ENCODE data around the gene POLRMT.

The POLRMT gene

DNA sequence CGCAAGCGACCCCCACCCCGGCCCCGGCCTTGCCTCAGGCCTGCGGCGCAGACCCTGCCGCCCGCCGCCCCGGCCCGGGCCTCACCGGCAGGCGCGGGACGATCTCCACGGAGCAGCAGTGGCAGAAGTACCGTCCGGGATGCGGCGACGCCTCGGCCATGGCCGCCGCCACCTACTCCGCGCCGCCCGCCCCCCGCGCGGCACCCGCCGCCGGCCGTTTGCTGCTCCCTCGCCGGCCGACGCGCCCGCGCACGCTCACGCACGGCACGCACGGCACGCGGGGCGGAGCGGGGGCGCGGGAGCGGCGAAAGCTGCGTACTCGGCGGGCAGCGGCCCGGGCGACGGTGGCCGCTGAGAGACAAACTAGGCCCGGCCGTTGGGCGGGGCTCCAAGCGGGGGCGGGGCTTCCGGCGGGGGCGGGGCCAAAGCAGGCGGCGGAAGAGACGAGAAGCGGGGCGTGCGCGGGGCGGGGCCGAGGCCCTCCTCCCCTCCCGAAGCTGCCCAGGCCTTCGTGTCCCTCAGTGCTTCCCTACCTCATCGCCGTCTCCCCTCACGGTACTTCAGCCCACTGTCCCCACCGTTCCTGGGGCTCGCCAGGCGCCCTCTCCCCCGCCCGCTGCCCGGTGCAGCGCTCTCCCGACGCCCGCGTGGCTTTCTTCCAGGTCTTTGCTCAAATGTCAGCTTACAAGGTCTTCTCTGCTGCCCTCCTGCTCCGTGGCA is 29.8 kb upstream of the POLRMT start, which contains the start of gene RNF126:
Gene RNF126, minus strand, starts transcription at position 253 of the 720 bp plus-strand sequence. Its CDS starts 93 bp downstream, at position 160.
- DNase-seq (ENCODE audit: low read depth in 3 of 3) = peak; percentile 94 to 96 (median 95)

DNA sequence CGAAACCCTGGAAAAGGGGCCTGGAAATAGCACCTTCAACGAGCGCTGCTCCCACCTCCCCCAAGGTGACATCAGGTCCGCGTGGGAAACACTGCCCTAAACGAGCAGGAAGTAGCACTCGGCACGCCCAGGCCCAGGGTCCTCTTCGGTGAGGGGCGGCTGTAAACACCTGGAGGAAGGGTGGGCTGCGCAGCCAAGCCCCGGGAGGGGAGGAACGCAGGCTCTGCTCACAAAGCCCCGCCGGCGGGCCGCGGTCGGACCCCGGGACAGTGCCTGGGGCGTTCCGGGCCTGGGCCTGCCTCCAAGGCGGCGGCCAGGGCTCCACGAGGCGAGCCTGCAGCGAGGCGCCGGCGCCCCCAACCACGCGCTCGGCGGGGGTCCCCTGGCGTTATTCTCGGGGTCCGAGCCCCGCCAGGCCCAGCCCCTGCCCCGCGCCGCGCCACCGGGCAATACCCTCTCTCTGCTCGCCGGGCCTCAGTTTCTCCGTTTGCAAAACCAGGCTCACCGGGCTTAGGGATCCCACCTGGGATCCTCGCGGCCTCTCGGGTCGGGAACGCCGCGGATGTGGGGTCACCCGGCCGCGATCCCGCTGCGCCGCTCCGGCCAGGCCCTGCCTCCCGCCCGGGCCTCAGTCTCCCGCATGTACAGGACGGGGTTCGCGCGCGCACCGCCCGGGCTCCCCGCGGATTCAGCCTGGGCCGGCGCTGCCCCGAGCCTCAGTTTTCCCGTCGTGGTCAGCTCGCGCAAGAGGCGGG is 29.0 kb upstream of the POLRMT start:
- DNase-seq (ENCODE audit: low read depth in 3 of 3) = peak; percentile 49 to 60 (median 56)

DNA sequence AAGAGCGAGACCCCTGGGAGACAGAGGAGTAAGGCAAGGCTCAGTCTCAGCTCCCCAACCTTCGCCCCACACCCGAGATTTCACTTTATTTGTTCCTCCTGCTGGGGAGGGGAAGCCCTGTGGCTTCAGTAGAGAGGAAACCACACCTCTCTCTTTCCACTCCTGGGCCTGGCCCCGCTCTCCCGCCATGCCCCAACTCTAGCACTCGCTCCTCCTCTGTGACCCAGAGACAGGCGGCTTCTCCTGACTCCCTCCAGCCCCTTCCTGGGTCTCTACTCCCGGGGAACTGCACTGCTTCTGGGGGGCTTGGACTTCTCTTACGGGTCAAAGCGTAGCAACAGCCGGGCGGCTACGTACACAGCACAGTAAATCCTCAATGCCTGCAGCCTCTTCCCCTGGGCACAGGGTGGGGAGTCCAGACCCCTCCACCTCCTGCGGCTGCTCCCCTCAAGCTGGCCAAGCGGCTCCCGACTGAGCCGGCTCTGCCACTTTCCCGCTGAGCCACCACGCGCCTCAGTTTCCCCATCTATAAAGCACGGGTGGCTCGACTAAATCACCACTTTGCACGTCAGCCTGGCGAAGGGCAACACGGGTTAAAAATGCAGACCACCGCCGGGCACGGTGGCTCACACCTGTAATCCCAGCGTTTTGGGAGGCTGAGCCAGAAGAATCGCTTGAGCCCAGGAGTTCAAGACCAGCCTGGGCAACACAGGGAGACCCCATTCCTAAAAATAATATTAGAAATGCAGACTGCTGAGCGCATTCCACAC is 28.3 kb upstream of the POLRMT start:
- DNase-seq (ENCODE audit: low read depth in 3 of 3) = peak in 2 of 3 experiments; percentile 44 to 47

DNA sequence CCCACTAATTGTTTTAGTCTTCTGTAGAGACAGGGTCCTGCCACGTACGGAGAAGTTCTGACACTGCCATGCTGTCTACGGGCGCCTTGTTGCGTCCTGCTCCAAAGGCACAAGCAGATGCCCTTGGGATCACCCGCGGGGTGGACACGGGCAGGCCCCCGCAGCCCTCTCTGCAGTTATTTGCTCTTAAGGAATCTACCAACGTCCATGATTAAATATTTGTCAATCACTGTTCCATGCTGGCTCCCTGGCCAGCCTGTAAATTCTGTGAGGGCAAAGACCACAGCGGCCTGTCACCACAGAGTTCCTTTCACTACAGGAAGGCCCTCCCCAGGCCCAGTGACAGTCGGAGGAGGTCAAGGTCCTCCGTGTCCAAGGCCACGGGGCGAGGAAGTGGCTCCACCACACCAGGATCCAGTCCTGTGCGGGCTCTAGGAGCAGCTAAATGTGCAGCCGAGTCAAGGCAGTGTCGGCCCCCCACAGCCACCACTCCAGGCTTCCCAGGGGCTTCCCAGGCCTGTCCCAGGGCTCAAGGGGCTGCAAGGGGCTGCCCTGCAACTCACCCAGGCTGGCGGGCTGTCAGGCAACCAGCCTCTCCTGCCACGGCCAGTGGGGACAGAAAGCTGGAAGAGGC is 27.6 kb upstream of the POLRMT start:
- DNase-seq (ENCODE audit: low read depth in 3 of 3) = no peak

DNA sequence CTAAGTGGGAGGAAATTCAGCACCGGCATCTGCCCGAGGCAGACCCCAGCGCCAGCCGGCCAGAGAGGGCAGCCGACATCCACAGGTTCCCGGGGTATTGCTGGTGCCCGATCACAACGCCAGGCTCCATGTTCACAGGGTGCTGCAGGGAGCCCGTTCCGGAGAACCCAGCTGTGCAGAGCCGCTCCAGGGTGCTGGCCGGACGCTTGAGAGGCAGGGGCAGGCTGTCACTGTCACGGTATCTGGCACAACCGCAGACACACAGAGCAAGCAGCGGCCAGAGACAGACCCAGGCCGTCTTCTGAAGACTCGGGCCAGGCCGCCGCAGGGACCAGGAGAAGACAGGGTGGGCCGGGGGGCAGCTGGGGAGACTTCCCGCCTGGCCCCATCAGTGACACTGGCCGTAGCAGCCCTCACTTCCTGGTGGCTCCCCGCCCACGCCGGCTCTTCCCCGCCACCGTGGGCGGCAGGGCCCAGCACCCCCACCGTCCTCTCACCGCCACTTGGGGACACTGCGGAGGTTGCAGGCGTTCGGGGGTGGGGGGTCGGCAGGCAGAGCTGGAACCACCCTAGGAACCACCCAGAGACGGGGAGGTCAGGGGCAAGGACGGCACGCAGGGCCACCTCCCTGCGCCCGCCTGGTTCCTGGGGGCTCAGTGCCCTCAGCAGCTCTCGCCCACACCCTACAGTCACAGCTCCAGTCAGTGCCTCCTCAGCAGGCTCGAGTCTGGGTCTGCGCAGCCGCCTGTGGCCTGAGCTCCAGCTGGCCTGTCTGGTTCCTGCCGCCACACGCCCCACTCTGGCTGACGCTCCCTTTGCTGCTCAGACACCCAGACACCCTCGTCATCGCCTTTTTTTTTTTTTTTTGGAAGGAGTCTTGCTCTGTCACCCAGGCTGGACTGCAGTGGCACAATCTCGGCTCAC is 25.8 kb upstream of the POLRMT start:
- DNase-seq (ENCODE audit: low read depth in 3 of 3) = no peak

DNA sequence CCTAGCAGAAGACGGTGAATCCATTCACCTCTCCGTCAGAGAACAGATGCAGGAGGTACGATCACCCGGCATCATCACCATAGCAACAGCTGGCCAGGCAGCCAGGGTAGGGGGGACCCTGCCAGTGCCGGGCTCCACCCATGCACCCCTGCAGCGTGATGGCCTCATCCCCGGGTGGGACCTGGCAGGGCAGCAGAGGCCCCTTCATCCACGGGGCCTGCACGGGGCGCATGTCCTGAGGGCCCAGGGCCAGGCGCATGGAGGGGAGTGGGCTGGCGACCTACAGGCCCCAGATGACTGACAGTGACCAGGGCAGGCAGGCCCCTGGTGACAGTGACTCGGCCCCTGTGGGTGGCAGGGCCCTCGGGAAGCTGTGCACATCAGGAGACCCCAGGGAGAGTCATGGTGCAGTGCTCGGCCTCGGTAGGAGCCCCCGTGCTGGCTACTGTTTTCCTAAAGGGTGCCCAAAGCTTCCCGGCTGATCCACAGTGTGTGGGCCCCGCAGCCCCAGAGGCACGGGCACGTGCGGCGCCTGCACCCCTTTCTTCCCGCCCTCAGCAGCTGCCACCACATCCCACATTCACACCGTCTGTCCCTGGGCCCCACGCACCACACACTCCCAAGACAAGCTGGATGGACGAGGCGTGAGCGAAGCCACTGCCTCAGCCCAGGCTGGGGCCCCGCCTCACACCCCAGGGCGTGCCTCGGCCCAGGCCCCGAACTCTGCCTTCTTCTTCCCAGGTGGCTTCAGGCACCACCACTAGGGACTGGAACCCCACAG is 24.9 kb upstream of the POLRMT start:
- DNase-seq (ENCODE audit: low read depth in 3 of 3) = no peak

DNA sequence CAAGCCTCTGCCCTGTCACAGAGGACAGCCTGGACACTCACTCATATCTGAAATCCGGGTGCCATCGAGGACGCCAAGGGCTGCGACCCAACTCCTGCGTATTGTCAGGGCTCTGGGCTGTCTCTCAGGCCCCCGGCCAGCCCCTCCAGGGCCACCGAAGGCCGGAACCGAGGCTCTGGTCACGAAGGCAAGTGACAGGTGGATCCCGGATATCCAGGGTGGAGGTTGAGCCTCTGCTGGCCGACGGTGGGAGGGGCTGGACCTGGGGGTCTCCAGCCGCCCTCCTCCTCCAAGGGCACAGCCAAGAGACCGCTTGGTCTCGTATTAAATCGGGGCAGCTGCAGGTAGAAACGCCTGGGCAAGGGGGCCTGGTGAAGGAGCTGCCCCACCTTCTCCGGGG is 24.3 kb upstream of the POLRMT start:
- DNase-seq (ENCODE audit: low read depth in 3 of 3) = no peak

DNA sequence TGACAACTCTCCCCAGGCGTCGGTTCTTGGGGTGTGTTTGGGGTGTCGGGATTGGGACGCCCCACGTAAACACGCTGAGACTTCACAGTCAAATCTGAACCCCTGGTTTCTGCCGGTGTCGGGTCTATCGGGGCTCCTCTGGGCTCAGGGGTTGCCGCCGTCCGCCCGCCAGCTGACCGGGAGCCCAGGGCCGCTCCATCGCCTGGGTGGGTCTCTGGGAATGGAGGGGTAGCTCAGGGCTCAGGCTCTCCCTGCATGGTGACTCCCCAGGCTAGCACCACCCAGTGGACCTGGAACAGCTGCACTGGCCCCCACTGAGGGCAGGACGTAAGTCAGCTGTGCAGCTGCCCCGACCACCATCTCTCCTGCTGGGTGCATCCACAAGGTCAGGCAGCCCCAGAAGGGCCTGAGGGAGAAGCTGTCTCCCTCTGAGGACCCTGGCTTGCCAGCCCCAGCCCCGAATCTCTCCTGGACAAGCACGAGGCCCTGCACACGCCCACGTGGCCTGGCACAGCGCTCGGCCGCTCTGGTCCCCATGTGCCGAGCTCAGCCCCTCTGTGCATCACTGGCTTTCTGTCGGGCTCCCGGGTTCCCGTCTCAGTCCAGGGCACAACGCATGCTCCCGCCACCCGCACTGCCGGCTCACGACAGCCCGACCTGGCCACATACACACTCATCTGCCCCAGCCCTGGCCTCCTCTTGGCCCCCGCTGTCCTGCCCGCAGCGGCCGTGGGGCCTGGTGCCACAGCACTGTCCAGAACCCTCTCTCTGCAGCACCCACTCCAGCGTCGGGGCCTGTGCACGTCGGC is 23.6 kb upstream of the POLRMT start:
- DNase-seq (ENCODE audit: low read depth in 3 of 3) = no peak

DNA sequence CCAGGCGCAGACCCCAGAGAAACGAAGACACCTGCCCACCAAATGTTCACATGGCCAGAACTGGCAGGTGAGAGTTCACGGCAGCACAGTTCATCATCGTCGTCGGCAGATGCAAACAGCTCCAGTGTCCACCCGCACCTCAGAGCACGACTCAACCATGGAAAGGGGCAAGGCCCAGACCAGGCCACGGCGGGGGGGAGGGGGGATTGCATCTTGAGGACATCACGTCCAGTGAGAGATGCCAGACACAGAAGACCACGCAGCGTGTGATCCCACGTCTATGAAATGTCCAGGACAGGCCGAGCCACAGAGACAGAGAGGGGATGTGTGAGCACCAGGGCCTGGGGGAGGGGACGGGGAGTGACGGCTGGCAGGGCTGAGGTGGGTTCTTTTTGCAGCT is 22.4 kb upstream of the POLRMT start:
- DNase-seq (ENCODE audit: low read depth in 3 of 3) = no peak

DNA sequence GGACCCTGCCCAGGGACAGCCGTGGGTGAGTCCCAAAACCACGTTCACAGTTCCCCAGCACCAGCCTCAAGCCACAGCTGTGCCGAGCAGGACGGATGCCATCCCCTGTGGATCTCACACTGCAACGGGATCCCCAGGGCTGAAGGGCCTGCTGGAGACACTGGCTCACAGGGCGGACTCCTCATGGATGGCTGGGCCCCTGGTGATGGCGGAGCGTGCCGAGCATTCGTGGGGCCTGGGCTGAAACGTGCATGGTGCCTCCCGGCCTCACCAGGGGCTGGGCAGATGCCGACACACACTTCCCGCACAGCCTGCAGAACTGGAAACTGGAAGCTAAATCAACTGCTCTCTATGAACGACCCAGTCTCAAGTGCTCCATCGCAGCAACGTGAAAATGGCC is 20.1 kb upstream of the POLRMT start:
- no peak for DNase-seq (ENCODE audit: low read depth in 3 of 3)

DNA sequence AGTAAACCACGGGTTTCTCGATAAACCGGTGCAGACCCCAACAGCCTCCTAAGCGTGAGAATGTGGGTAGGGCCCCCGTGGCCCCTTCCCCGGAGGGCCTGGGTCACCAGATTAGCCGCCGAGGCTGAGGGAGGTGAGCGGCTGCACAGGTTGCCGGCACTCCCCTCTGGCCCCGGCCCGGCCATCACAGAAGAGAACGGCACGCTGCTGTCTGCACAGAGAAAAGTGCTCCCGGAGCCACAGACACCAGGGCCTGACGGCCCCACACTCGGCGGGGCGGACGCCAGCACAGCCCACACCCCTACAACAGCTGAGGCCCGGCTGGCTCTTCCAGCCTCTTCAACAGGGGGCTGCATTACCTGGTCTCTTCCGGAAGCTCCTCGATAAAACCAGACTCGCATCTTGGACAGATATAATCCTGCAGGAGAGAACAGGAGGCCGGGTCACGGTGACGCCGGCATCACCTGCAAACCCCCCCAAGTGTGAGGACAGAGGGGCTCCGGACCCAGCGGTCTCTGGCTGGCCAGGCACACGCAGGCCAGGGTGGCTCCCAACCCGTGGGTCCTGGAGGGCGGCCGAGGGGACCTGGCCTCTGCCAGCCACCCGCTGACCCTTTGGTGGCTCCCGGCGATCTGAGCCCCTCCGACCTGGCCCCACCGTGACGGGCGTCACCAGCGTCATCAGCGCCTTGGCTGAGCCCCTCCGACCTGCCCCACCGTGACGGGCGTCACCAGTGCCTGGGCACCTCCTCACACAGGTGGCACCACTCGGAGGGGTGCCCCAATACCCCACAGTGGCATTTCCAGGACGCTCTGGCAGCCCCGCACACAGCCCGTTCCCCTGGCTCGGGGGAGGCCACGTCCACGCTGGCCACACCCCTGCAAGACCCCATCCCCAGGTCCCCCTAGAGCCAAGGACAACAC is 19.4 kb upstream of the POLRMT start:
- no peak for DNase-seq (ENCODE audit: low read depth in 3 of 3)

DNA sequence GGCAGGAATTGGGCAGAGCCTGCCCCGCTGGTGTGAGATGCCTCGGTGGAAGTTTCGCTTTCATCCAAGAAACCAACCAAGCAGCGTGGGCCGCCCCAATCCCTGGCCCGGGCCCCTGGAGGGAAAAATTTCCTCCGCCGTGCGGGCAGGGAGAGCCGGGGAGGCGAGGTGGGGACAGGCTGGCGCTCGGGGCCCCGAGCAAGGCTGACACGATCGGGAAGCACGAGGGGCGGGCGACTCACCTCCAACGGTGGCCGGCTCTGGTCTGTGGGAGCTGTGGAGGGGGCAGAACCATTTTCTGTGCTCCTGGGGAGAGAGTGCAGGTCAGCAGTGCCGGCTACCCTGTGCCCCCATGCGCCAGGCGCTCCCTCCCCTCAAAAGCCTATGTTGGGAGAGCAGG is 18.7 kb upstream of the POLRMT start:
- no peak for DNase-seq (ENCODE audit: low read depth in 3 of 3)

DNA sequence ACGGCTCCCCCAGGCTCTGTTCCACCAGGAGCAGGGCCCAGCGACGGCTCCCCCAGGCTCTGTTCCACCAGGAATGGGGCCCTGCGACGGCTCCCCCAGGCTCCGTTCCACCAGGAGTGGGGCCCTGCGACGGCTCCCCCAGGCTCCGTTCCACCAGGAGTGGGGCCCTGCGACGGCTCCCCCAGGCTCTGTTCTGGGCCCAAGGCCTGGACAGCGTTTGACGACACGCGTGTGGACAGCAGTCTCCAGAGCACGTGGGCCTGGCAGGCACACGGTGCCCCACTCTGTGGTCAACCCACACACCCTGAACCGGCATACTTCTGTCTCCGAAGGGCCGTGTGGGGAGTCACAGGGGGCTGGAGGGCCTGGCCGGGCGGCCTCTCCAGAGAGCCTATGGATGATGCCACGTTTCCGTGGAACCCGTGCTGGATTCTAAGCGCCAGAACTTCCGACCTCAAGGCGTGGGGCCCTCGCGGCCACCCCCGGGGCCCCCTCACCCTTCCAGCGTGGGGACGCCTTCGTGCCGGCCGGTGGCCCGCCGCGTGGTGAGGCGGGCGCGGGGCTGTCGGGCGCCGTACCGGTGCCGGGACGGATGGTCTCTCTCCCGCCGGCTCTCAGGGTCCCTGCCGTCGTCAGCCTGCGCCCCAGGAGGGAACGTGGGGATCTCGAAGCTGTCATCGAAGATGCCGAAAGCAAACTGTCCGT is 17.9 kb upstream of the POLRMT start:
- no peak for DNase-seq (ENCODE audit: low read depth in 3 of 3)

DNA sequence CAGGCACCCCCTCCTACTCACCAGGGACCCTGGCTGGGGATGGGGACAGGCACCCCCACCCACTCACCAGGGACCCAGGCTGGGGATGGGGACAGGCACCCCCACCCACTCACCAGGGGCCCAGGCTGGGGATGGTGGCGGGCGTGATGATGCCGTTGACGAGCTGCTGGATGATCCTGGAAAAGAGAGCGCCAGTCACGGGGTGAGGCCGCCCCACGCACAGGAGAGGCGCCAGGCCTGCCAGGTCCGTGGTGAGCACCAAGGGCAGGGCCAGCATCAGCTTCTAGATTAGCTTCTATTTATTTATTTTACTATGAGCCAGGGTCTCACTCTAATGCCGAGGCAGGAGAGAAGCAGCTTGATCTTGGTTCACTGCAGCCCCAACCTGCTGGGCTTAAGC is 16.8 kb upstream of the POLRMT start:
- no peak for DNase-seq (ENCODE audit: low read depth in 3 of 3)

DNA sequence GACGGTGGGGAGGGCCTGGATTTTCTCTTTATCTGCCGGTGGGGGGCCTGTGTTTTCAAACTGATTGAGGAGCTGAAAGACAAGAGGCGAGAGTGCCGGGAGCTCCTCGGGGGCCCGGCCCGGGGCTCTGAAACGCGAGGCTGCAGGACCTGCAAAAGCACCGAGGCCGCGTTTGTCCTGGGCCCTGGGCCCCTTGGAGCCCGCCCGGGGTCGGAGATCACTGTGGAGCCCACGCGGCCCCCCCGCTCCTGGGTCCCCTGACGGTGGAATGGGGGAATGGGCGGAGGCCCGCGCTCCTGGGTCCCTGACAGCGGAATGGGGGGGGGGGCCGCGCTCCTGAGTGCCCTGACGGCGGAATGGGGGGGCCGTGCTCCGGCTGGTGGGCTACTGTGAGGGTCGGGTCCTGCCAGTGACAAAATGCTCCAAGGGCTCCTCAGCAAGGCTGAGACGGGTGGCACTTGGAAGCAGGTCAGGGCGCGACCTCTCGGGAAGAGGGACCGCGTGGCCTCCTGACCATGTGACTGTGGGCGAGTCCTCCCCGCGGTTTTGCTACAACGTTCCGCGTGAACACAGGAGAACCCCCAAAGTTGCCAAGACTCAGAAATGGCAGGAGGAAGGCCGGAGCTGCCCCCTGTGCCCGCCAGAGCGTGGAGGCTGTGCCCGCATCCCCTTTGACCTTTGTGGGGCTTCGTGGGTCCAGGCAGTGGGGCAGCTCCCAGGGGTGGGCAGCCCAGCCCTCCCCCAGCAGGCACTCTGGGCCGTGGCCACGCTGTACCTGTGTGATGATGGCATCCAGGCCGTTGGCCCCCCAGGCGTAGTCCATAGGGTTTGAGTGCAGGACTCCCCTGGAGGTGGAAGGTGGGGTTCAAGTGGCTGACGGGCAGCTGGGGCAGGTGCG is 15.8 kb upstream of the POLRMT start:
- no peak for DNase-seq (ENCODE audit: low read depth in 3 of 3)

DNA sequence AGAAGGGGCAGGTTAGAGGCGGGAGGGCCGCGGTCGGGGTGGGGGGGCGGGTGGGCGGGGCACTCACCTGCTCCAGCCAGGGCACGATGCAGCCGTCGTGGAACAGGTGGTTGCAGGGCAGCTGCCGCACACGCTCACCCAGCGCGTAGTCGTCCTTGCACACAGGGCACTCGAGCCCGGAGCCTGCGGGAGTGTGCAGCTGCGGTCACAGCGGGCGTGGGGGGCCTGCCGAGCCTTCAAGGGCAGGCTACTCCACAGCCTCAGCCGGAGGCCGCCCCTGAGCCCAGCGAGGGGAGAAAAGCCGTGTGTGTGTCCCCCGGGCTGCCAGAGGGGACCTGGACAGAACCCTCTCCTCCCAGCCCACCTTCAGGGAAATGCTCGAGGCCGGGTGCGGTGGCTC is 15.0 kb upstream of the POLRMT start:
- DNase-seq (ENCODE audit: low read depth in 3 of 3) = no peak
